ENCODE results near the gene DPEP1.
"Not testable (repeated sequence)": the region's sequence is repeated elsewhere in the genome, so short reads cannot be mapped to it uniquely, and the experiment has no call there.

DPEP1 gene

GRCh38 chr16:89613231-89613953, at the start of gene DPEP1:
TSS of gene DPEP1 (plus strand) at chr16:89613642. CDS start at chr16:89630411, 16,769 bp downstream.
- no peak for DNase-seq (ENCODE audit: low spot score)

GRCh38 chr16:89564476-89565255, 48.8 kb upstream of the DPEP1 start:
- no peak for DNase-seq (ENCODE audit: low spot score)

GRCh38 chr16:89565256-89565505, 48.3 kb upstream of the DPEP1 start:
- no peak for DNase-seq (ENCODE audit: low spot score)

- DNase-seq (ENCODE audit: low spot score), result peak; percentile 72
These were observed 47.7 kb upstream of the DPEP1 start for GRCh38 chr16:89565506-89566372.

GRCh38 chr16:89567656-89568594, 45.5 kb upstream of the DPEP1 start:
- no peak for DNase-seq (ENCODE audit: low spot score)

GRCh38 chr16:89569506-89570341, 43.7 kb upstream of the DPEP1 start:
- DNase-seq (ENCODE audit: low spot score), result no peak

DNA sequence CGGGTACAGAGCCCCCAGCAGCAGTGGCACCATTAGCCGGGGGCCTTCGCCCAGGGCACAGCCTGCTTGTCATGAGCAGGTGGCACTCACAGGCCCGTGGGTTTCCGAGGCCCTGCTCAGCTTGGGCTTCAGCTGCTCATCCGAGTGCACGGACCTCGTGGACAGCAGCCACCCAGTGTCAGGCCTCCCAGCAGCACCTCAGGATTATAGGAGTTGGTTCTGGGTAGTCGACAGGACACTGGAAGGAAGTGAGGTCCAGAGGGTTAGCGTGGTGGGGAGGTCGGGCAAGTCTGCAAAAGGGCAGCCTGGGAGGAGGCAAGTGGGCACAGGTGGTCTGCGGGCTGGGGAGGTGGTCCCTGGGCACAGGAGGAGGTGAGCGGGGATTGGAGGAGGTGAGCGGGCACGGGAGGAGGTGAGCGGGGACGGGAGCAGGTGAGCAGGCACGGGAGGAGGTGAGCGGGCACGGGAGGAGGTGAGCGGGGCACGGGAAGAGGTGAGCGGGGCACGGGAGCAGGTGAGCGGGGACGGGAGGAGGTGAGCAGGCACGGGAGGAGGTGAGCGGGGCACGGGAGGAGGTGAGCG, 43.0 kb upstream of the DPEP1 start:
- no peak for DNase-seq (ENCODE audit: low spot score)

DNA sequence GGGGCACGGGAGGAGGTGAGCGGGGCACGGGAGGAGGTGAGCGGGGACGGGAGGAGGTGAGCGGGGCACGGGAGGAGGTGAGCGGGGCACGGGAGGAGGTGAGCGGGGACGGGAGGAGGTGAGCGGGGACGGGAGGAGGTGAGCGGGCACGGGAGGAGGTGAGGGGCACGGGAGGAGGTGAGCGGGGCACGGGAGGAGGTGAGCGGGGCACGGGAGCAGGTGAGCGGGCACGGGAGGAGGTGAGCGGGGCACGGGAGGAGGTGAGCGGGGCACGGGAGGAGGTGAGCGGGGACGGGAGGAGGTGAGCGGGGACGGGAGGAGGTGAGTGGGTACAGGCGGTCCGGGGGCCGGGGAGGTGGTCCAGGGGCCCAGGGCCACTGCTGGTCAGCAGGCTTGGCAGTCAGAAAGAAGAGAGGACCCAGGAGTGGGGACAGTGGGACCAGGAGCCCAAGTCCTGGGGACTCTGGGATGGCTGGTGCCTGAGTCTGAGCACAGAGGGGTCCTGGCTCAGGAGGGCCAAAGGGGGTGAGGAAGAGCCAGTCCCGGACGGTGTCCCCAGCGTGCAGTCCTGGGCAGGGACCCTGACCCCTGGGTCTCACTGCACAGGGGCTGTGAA, 42.4 kb upstream of the DPEP1 start:
- not testable (repeated sequence) for DNase-seq (ENCODE audit: low spot score)

DNA sequence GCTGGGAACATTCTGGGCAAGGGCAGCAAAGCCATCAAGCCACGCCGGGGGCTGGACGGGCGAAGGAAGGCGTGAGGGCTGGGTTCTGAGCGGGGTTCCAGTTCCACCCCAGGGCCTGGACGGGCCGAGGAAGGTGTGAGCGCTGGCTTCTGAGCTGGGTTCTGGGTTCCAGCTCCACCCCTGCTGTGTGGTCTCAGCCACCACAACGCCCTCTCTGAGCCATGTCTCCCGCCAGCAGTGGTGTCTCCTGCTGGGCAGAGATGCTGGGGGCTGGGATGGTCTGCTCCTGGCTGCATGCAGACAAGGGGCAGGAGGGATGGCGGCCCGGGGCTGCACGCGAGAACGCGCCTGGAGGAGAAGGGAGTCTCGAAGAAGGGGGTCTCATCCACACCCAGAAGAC, 41.8 kb upstream of the DPEP1 start:
- DNase-seq (ENCODE audit: low spot score), result no peak

GRCh38 chr16:89572073-89572484, 41.4 kb upstream of the DPEP1 start:
- no peak for DNase-seq (ENCODE audit: low spot score)

DNA sequence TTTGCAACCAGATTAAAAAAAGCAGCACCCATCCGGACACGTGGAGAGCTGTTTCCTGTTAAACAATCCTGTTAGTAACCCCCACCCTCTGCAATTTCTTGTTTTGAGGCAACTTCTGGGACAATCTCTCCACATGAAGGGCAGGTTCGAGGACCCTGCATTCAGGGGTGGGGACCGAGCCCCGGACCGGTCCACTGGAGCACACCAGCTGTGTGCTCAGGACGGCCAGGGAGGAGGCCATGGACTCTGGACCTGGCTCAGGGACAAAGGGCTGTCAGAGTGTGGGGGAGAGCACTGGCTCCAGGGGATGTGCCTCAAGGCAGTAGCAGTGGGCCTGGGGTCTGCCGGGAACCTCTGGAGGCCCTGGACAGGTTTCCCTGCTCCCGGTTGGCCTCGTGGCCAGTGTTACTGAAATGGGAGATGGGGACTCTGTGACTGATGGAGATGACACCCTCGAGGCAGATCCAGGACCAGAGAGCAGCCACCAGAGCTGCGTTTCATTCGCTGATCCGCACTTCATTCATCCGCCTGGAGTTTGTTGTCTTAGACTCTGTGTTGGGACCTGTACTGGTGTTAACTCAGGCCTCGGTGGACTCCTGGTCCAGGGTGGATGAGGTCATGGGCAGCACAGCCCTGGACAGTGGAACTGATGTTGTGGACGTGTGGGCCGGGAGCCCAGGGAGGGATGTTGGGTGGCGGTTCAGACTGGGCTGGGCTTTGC, 40.8 kb upstream of the DPEP1 start:
- no peak for DNase-seq (ENCODE audit: low spot score)

DNA sequence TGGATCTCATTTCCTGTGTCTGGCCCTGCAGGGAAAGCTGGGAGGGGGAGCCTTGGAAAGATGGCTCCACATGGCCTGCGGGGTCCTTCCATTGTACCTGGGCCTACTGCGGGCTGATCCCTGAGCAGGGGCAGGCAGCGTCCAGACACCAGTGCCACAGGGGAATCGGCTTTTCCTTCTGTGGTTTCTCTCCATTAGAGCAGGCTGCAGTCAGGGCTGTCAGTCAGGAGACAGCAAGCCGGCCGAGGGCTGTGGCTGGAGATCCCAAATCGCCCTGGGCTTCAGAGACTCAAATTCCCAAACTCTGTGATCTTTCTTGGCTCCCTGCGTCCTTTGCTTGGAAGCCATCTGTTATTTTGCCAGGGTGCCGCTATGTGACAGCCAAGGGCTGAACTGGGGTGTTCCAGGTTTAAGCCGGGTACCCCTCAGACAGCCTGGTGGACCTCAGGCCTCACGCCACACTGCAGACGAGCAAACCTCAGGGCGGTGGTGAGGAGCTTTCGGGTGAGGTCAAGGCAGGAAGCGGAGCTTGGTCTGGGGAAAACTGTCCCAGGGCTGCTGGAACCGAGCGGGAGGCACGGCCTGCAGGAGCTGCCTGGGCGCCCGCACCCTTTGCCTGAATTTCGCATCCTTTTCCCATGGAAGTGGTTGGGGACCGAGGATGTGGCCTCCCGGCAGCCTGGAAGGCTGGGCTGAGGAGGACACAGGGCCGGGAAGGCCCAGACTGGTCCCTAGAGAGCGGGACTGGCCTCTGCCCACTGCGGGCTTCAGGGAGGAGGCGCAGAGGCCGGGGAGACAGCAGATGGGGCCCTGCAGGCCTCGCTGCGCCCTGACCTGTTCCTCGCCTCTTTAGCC, 39.4 kb upstream of the DPEP1 start:
- DNase-seq (ENCODE audit: low spot score), result no peak

DNA sequence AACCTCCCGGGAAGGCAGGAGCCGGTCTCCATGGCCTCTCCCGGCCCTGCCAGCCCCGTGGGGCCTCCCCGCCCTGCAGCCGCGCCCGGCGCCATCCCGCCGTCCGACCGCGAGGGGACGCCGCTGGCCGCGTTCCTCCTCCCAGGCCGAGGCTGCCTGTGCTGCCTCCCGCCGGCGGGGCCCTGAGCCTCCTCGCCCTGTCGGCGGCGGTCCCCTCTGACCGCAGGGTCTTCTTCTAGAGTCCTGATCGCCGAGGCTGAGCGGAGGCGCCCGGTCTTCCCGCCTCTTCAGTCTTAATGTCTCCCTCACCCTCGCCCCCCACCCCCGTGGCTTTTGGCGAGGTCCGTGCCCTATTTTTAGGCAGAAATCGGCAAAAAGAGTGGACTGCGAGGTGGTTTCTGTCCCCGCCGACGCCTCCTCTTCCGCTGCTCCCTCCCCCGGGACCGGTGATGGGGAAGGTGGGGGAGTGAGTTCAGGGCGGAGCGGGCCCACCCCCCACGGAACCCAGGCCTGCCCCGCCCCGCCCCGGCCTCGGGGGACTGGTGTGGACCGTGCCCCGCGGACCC, 38.7 kb upstream of the DPEP1 start:
- peak; percentile 96 for DNase-seq (ENCODE audit: low spot score)

GRCh38 chr16:89575247-89576152, 37.9 kb upstream of the DPEP1 start, which contains the start of gene CPNE7:
TSS of gene CPNE7 (plus strand) at chr16:89575758. CDS start at chr16:89575898, 140 bp downstream.
- DNase-seq (ENCODE audit: low spot score), result peak; percentile 74

GRCh38 chr16:89576153-89577054, 37.0 kb upstream of the DPEP1 start:
- DNase-seq (ENCODE audit: low spot score), result no peak

Data from GM03348 (cell line).